Tracheal epithelial cell (primary cell): ENCODE measurements around the gene FCHO1. TPM values are rescaled to one million over a fixed set of nuclear protein-coding genes. Genes with fewer than 3 reads are reported as not detected.

ENCODE experiments used
- total RNA-seq: library from RNA; depleted of rRNA; stranded (reverse); fragments of >200 nt; gene quantifications from 2 replicates; pipeline ENCODE4 v1.2.1, GENCODE V29; 2014

FCHO1 gene
- total RNA-seq, result 1.4 and 4.7 TPM in 2 replicates

GRCh38 chr19:17751103-17751911 is at the start of gene FCHO1:
Gene FCHO1 (plus strand): TSS chr19:17751477. CDS start chr19:17755165, 3,688 bp downstream.

GRCh38 chr19:17718947-17719711 is 32.1 kb upstream of the FCHO1 start, which contains the start of gene MAP1S:
Gene MAP1S (plus strand): TSS chr19:17719480. CDS start chr19:17719503, 23 bp downstream.

GRCh38 chr19:17794731-17795494 is 43.6 kb downstream of the FCHO1 start, which contains the start of gene B3GNT3:
Gene B3GNT3 (plus strand): TSS chr19:17795138. CDS start chr19:17807808, 12,670 bp downstream.

GRCh38 chr19:17821190-17821589 is 69.9 kb downstream of the FCHO1 start, which contains the start of gene INSL3:
Gene INSL3 (minus strand): TSS chr19:17821519. CDS start chr19:17821506, 13 bp downstream.

Other genes starting within 250 kb of the FCHO1 start
- gene PGLS, start 239.8 kb upstream of the FCHO1 start, total RNA-seq, result 90.8 and 105 TPM in 2 replicates
- gene COLGALT1, start 195.8 kb upstream of the FCHO1 start, total RNA-seq, result 74.0 and 93.0 TPM in 2 replicates
- under 0.01 TPM in 1 of 2 replicates, not detected in the other for gene UNC13A, start 63.1 kb upstream of the FCHO1 start, total RNA-seq
- gene MAP1S, start 32.0 kb upstream of the FCHO1 start, total RNA-seq, result 9.2 and 14.7 TPM in 2 replicates
- 4.8 and 12.1 TPM in 2 replicates for gene B3GNT3, start 43.7 kb downstream of the FCHO1 start, total RNA-seq
- not detected in 2 replicates for gene INSL3, start 70.0 kb downstream of the FCHO1 start, total RNA-seq
- gene JAK3, start 96.5 kb downstream of the FCHO1 start, total RNA-seq, result 0.43 and 1.4 TPM in 2 replicates
- gene RPL18A, start 108.4 kb downstream of the FCHO1 start, total RNA-seq, result 1,385 and 2,595 TPM in 2 replicates
- gene SLC5A5, start 120.5 kb downstream of the FCHO1 start, total RNA-seq, result 0.21 and 0.24 TPM in 2 replicates
- gene CCDC124, start 181.5 kb downstream of the FCHO1 start, total RNA-seq, result 19.6 and 25.5 TPM in 2 replicates
- not detected in 2 replicates for gene KCNN1, start 215.6 kb downstream of the FCHO1 start, total RNA-seq